Colon (tissue), 2 donors: ENCODE results near the gene NSUN3.
"Not testable (repeated sequence)": the region's sequence is repeated elsewhere in the genome, so short reads cannot be mapped to it uniquely, and the experiment has no call there.

Experiments used
- FAIRE-seq: peaks from 2 replicates; lab custom pipeline; 2012; peaks lifted over from hg19 to GRCh38; lab: Jason Lieb, UNC
- donor health status: control.
- donor health status: control.

Gene NSUN3

DNA sequence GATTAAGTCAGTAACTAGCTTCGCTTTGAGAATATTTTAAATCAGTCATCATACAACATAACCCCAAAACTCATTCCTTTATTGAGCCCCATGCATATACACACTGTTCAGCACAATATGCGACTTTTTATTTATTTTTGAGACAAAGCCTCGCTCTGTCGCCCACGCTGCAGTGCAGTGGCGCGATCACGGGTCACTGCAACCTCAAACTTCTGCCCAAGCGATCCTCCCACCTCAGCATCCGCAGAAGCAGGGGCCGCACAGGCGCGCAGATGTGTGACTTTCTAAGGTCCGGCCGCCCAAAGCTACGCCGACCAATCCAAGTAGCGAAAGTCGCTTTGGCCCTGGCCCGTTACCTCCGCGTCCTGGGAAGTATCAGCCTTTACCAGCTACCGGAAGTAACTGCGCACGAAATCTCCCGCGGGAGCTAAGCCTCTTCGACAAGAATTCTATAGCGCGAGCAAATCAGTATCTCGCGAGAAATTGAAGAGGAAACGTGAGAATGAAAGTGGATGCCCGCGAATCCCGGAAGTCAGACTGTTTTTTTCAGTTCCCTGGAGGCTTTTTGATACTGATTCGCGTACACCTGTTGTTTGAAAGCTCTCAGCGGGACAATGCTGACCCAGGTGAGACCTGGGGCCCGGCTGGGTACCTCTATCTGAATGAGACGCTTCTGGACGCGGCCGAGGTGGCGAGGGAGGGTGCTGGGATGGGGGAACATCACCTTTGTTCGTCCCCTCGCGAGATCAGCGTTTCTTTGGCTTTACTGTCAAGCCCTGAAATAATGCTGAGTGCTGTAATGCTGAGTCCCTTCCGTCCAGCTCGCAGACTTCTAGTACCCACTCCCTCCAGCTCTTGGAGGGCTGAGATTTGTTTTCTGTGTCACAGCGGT is at the start of gene NSUN3, which contains the start of gene DHFR2:
TSS of gene NSUN3 (plus strand) at position 549 of the 892 bp plus-strand sequence. CDS start at position 615, 66 bp downstream.
TSS of gene DHFR2 (minus strand) at position 404 of the 892 bp plus-strand sequence. CDS start 1,405 bp downstream, outside the sequence.
- peak; percentile 41 for FAIRE-seq

DNA sequence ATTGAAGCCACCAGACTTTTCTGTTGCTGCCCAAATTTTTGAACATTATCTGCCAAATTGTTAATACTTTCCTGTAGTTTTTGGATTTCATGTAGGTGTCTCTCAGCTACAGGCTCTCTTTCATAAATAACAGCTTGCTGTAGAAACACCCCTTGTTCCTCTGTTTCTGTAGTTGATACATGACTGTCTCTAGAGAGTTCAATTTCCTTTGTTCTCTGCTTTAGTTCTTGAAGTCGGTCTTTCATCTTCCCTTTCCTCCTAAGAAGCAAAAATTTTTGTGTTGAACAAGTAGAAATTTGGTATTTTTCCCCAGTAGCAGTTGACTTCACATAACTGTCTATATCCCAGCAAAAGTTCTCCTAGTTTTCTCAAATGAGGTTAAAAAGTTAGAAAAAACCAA is 47.8 kb upstream of the NSUN3 start:
- FAIRE-seq = no peak

DNA sequence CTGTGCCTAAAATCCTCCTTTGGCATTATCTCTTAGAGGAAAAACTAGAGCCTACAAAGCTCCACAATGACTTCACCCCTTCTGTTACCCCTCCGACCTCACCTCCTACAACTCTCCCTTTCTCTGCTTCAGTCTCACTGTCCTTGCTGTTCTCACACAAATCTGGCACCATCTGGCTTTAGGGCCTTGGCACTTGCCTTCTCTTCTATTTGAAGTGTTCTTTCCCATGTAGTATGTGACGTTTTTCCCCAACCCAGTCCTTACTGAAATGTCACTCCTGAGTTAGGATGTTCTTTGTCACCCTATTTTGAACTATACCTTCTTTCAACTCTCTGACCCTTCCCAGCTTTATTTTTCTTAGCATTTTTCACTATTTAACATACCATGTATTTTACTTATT is 43.2 kb upstream of the NSUN3 start:
- FAIRE-seq = no peak

DNA sequence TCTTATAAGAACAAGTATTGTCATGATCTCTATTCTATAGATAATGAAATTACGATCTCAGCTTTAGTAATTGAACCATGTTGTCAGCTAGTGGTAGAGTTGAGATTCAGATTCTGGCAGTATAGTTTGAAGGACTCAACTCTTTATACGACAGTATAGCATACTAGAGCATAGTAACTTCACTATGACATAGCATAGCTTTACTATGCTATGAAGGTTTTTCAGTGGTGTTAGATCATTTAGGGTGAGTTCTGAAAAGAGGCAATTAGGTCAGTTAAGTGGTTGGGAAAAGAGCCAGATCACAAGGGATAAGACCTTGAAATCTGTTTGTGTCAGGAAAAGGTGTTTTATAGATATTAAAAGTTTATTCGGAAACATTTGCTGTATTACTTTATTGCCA is 42.6 kb upstream of the NSUN3 start:
- no peak for FAIRE-seq

DNA sequence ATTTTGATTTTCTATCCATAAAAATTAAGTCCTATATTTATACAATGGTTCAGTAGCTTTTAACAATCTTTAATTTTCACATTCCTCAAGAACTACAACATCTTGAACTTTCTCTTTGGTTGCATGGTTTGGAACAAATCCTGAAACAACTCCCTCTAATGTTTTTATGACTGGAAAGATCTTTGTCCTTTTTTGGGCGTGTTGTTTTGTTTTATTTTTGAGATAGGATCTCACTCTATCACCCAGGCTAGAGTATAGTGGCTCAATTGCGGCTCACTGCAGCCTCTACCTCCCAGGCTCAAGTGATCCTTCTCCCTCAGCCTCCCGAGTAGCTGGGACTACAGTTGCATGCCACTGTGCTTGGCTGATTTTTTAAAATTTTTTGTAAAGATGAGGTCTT is 38.5 kb upstream of the NSUN3 start:
- peak; percentile 93 for FAIRE-seq

DNA sequence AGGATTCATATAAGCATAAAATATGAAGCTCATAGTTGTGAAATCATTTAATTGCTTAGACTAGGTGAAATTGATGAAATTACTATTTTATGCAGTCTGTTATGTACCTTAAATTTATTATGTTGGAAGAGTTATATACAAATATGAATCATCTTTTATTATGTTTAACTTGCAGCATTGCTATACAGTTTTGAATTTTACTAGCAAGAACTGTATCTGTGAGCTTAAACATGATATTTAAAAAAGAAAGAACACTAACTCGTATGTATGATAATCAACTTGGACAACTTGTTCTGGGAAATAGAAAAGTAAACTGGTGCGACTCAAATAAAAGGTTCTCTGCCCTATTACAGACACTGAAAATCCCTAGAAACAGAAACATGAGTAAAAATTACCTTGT is 36.2 kb upstream of the NSUN3 start:
- peak; percentile 43 for FAIRE-seq

DNA sequence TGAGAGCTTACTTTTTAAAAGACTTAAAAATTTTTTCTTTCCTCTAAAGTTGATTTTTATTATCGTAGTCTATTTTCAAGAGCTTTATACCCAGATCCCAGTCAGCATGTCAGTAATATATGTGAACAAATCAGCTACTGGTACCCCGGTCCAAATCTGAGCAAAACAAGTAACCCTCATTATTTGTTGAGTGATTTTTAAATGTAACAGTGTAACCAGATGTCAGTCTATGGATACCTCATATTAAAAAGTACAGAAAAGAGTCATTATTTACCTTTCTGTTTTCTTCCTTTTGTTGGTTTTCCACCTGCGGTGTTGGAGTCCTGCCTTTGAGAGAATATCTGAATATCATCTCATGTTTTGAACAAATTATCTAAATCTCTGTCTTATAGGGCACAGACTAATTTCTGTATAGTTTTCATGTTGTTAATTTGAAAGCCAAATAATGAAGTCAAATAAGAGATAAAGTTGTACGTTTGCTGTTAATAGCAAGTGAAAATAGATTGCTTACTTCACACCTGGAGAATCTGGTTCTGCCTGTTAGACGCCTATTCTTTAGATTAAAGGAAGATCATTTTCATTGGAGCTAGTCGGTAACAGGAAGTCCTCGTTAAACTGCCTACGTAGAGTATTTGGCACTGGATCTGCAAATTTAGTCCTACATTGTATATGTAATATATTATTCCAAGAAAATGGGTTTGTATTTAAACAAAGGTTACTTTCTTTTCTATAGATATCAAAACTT is 34.6 kb upstream of the NSUN3 start, which contains the start of gene STX19:
TSS of gene STX19 (minus strand) at position 505 of the 745 bp plus-strand sequence. CDS start 13,328 bp downstream, outside the sequence.
- peak; percentile 88 for FAIRE-seq

DNA sequence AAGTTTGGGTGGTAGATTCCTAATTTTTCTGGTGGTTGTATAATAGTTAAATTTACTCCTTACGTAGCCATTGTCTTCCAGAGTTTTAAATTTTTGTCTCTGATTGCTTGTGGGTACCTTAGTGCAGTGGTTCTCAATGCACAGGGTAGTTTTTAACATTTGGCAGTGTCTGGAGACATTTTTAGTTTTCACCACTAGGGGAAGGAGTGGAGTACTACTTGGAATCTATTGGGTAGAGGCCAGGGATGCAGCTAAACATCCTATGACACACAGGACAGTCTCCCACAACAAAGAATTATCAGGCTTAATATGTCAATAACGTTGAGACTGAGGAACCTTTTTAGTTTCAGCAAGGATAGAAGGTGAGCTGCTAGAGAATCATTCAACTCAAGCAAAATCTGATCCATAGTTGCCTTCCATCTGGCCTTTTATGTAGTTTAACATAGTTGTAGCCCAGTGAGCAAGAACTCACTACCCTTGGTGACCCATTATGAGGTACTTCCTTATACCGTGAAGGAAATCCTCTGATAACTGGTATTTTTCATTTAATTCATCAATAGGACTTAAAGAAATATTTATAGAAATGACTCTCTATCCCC is 25.9 kb upstream of the NSUN3 start:
- no peak for FAIRE-seq

DNA sequence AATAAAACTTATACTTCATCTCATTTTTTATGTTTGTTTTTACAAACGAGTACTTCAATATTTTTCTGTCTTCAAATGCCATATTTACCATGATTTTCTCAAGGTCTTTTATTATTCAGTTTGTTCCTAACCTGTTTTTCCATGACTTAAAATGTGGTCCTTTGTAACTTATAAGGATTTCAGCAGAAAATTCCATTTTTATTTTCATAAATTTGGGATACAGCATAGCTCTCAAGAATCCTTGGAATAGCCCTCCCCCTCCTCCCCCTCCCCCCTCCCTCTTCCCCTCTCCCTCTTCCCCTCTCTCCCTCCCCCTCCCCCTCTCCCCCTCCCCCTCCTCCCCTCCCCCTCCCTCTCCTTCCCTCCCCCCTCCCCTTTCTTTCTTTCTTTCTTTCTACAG is 19.6 kb upstream of the NSUN3 start:
- no peak for FAIRE-seq

GRCh38 chr3:94044100-94044936 is 18.5 kb upstream of the NSUN3 start:
- FAIRE-seq = not testable (repeated sequence)

DNA sequence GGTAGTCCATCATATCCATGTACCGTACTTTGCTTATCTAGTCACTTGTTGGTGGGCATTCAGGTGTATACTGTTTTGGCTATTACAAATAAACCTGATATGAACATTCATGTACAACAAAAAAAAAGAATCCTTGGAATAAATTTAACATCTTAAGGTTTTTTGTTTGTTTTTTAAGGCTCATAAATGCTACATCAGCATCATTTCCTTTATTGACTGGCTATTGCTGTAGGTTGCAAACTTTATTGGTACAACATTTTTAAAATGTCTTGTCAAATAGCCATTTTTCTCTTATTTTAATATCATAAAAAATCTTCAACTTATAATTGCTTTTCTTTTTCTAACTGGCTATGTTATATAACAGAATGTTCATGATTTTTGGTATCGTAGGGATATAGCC is 16.3 kb upstream of the NSUN3 start:
- FAIRE-seq = no peak

DNA sequence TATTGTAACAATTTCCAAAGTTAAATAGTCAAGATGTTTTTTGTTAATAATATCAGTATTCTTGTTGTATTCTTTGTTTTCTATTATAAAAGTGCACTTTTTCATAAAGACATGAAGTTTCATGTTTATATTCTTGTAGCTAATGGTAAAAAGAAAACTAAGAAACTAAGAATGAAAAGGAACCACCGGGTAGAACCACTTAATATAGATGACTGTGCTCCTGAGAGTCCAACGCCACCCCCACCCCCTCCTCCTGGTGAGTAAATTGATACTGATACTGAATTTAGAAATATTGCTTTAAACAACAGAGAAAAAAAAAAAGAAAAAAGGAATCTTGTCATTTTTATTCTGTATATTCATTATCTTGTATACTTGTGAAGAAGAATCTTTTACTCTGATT is 13.6 kb upstream of the NSUN3 start:
- FAIRE-seq = no peak

- FAIRE-seq = no peak
These were observed 12.3 kb upstream of the NSUN3 start for GRCh38 chr3:94050546-94050945.

GRCh38 chr3:94061297-94061696 is 1.6 kb upstream of the NSUN3 start:
- FAIRE-seq = no peak

- FAIRE-seq = no peak
These were observed 747 bp downstream of the NSUN3 start for GRCh38 chr3:94063496-94064119.

GRCh38 chr3:94064243-94064860 is 1.5 kb downstream of the NSUN3 start:
- no peak for FAIRE-seq

GRCh38 chr3:94065122-94065521 is 2.3 kb downstream of the NSUN3 start:
- FAIRE-seq = no peak

DNA sequence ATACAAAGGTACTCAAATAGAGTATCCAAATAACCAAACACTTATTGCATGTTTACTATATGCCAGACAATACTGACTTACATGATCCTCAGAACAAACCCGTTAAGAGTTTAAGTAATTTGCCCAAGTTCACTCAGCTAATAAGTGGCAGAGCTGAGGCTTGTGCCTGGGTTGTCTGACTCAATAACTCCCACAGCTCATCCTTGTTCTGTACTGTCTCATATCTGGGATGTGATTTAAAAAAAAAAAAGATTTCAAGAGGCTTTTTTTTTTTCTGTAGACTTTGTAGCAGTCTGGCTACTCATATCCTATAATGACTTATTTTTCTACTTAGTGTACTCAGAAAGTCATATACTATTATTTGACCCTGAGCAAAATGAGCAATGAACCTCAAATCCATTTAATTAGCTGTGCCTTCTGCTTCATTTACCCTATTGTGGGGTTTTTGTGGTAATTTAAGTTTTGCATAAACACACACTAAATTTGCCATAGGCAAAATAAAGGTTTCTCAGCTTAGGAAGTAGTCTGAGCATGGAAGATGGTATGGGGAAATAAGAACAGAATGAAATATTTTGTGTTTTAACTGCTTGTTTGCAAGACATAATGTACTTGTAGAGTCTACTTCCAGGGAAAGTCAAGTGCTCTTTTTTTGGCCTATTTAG is 3.1 kb downstream of the NSUN3 start:
- no peak for FAIRE-seq

- FAIRE-seq = no peak
These were observed 3.9 kb downstream of the NSUN3 start for GRCh38 chr3:94066506-94067500.
